Measurements from ENCODE around the gene IL17B.

IL17B gene

GRCh38 chr5:149379177-149379761 lies at the start of gene IL17B:
Gene IL17B (minus strand): TSS chr5:149379292. CDS start chr5:149379225, 67 bp downstream.
- ATAC-seq: no peak
- no peaks in the 10 kb centered on the region for H3K27me3 Mint-ChIP-seq

GRCh38 chr5:149428032-149428431 lies 48.9 kb upstream of the IL17B start:
- H3K36me3 Mint-ChIP-seq (ENCODE audit: low read depth): no peaks in the 10 kb centered on the region
- DNase-seq (no peak), ATAC-seq (no peak)
- peaks cover 3% of the 10 kb centered on the region for H3K4me1 Mint-ChIP-seq
- H3K27me3 Mint-ChIP-seq: no peaks in the 10 kb centered on the region
- no peak overlapping the region for H3K4me3 Mint-ChIP-seq
- no peak overlapping the region for H3K27ac Mint-ChIP-seq
- H3K9me3 Mint-ChIP-seq: no peaks in the 10 kb centered on the region

More at GRCh38 chr5:149379177-149379761, at the start of gene IL17B:
- Mint-ChIP-seq H3K4me3 (no peak within 1 kb of the TSS), H3K9me3 (no peaks in the 10 kb centered on the region), H3K36me3 (ENCODE audit: low read depth) (no peaks in the 10 kb centered on the region), H3K4me1 (no peaks in the 10 kb centered on the region), H3K27ac (no peak within 1 kb of the TSS)
- DNase-seq: no peak

GRCh38 chr5:149427374-149427773 lies 48.3 kb upstream of the IL17B start:
- no peak overlapping the region for H3K27ac Mint-ChIP-seq
- ATAC-seq: no peak
- H3K4me3 Mint-ChIP-seq: no peak overlapping the region
- H3K27me3 Mint-ChIP-seq: no peaks in the 10 kb centered on the region
- H3K4me1 Mint-ChIP-seq: peaks cover 3% of the 10 kb centered on the region
- no peaks in the 10 kb centered on the region for H3K9me3 Mint-ChIP-seq
- H3K36me3 Mint-ChIP-seq (ENCODE audit: low read depth): no peaks in the 10 kb centered on the region
- no peak for DNase-seq

GRCh38 chr5:149426931-149427330 lies 47.8 kb upstream of the IL17B start:
- no peak overlapping the region for H3K27ac Mint-ChIP-seq
- no peak overlapping the region for H3K4me3 Mint-ChIP-seq
- ATAC-seq: no peak
- no peak for DNase-seq
- H3K27me3 Mint-ChIP-seq: no peaks in the 10 kb centered on the region
- no peaks in the 10 kb centered on the region for H3K36me3 Mint-ChIP-seq (ENCODE audit: low read depth)
- peaks cover 7% of the 10 kb centered on the region for H3K4me1 Mint-ChIP-seq
- no peaks in the 10 kb centered on the region for H3K9me3 Mint-ChIP-seq

- H3K27me3 Mint-ChIP-seq: no peaks in the 10 kb centered on the region
Observed at GRCh38 chr5:149425729-149426128, 46.6 kb upstream of the IL17B start.

GRCh38 chr5:149424371-149425315 lies 45.6 kb upstream of the IL17B start:
- Mint-ChIP-seq H3K9me3 (no peaks in the 10 kb centered on the region), H3K27ac (no peak overlapping the region), H3K4me1 (peaks cover 4% of the 10 kb centered on the region), H3K4me3 (no peak overlapping the region), H3K36me3 (ENCODE audit: low read depth) (no peaks in the 10 kb centered on the region), H3K27me3 (no peaks in the 10 kb centered on the region)
- no peak for DNase-seq
- ATAC-seq: no peak

More at GRCh38 chr5:149425729-149426128, 46.6 kb upstream of the IL17B start:
- Mint-ChIP-seq H3K27ac (no peak overlapping the region), H3K4me1 (peaks cover 4% of the 10 kb centered on the region), H3K36me3 (ENCODE audit: low read depth) (no peaks in the 10 kb centered on the region), H3K4me3 (no peak overlapping the region), H3K9me3 (no peaks in the 10 kb centered on the region)
- DNase-seq (no peak), ATAC-seq (no peak)

GRCh38 chr5:149423794-149424268 lies 44.7 kb upstream of the IL17B start:
- no peak overlapping the region for H3K27ac Mint-ChIP-seq
- DNase-seq: no peak
- no peak for ATAC-seq
- peaks cover 4% of the 10 kb centered on the region for H3K4me1 Mint-ChIP-seq
- H3K4me3 Mint-ChIP-seq: no peak overlapping the region
- H3K9me3 Mint-ChIP-seq: no peaks in the 10 kb centered on the region
- no peaks in the 10 kb centered on the region for H3K36me3 Mint-ChIP-seq (ENCODE audit: low read depth)
- H3K27me3 Mint-ChIP-seq: no peaks in the 10 kb centered on the region

GRCh38 chr5:149423049-149423793 lies 44.1 kb upstream of the IL17B start:
- ATAC-seq (no peak), DNase-seq (no peak)
- no peaks in the 10 kb centered on the region for H3K9me3 Mint-ChIP-seq
- H3K4me3 Mint-ChIP-seq: no peak overlapping the region
- H3K4me1 Mint-ChIP-seq: peaks cover 4% of the 10 kb centered on the region
- no peaks in the 10 kb centered on the region for H3K27me3 Mint-ChIP-seq
- no peak overlapping the region for H3K27ac Mint-ChIP-seq
- H3K36me3 Mint-ChIP-seq (ENCODE audit: low read depth): no peaks in the 10 kb centered on the region

GRCh38 chr5:149422366-149423048 lies 43.4 kb upstream of the IL17B start:
- no peaks in the 10 kb centered on the region for H3K9me3 Mint-ChIP-seq
- DNase-seq (no peak), ATAC-seq (peak; percentile 11)
- no peak overlapping the region for H3K27ac Mint-ChIP-seq
- no peak overlapping the region for H3K4me3 Mint-ChIP-seq
- no peaks in the 10 kb centered on the region for H3K27me3 Mint-ChIP-seq
- peaks cover 4% of the 10 kb centered on the region for H3K4me1 Mint-ChIP-seq
- H3K36me3 Mint-ChIP-seq (ENCODE audit: low read depth): no peaks in the 10 kb centered on the region

- Mint-ChIP-seq H3K4me3 (no peak overlapping the region), H3K4me1 (peaks cover 4% of the 10 kb centered on the region), H3K36me3 (ENCODE audit: low read depth) (no peaks in the 10 kb centered on the region), H3K27me3 (no peaks in the 10 kb centered on the region), H3K9me3 (no peaks in the 10 kb centered on the region), H3K27ac (no peak overlapping the region)
- DNase-seq: no peak
- peak; percentile 75 for ATAC-seq
Observed at GRCh38 chr5:149421834-149422233, 42.7 kb upstream of the IL17B start.

- ATAC-seq: no peak
- H3K4me3 Mint-ChIP-seq: no peak overlapping the region
Observed at GRCh38 chr5:149421372-149421685, 42.2 kb upstream of the IL17B start.

GRCh38 chr5:149420545-149421371 lies 41.7 kb upstream of the IL17B start:
- DNase-seq: no peak
- H3K9me3 Mint-ChIP-seq: no peaks in the 10 kb centered on the region

More at GRCh38 chr5:149421372-149421685, 42.2 kb upstream of the IL17B start:
- Mint-ChIP-seq H3K36me3 (ENCODE audit: low read depth) (no peaks in the 10 kb centered on the region), H3K27ac (no peak overlapping the region), H3K4me1 (peaks cover 4% of the 10 kb centered on the region), H3K27me3 (no peaks in the 10 kb centered on the region), H3K9me3 (no peaks in the 10 kb centered on the region)
- no peak for DNase-seq

GRCh38 chr5:149419859-149420544 lies 40.9 kb upstream of the IL17B start:
- H3K4me3 Mint-ChIP-seq: no peak overlapping the region
- no peak overlapping the region for H3K27ac Mint-ChIP-seq
- no peak for DNase-seq
- H3K9me3 Mint-ChIP-seq: no peaks in the 10 kb centered on the region
- no peak for ATAC-seq
- no peaks in the 10 kb centered on the region for H3K27me3 Mint-ChIP-seq
- H3K36me3 Mint-ChIP-seq (ENCODE audit: low read depth): no peaks in the 10 kb centered on the region
- peaks cover 4% of the 10 kb centered on the region for H3K4me1 Mint-ChIP-seq

More at GRCh38 chr5:149420545-149421371, 41.7 kb upstream of the IL17B start:
- no peak for ATAC-seq
- Mint-ChIP-seq H3K27me3 (no peaks in the 10 kb centered on the region), H3K36me3 (ENCODE audit: low read depth) (no peaks in the 10 kb centered on the region), H3K4me3 (no peak overlapping the region), H3K4me1 (peaks cover 4% of the 10 kb centered on the region), H3K27ac (no peak overlapping the region)

All from activated naive CD8-positive, alpha-beta T cell treated with anti-CD3 and anti-CD28 coated beads, Interleukin-2, amount 50 U/mL, for 24 hours (primary cell).